KG1 (cell line): ENCODE measurements around the gene GRAP2.
"Not testable (repeated sequence)": the region's sequence is repeated elsewhere in the genome, so short reads cannot be mapped to it uniquely, and the experiment has no call there.

Experiments
- DNase-seq: peaks from one replicate; lab custom pipeline; 2025; lab: John Stamatoyannopoulos, UW

Gene GRAP2

GRCh38 chr22:39967103-39967829 is 66.4 kb downstream of the GRAP2 start:
- DNase-seq: no peak

GRCh38 chr22:39967996-39968972 is 67.4 kb downstream of the GRAP2 start:
- no peak for DNase-seq

GRCh38 chr22:39970742-39971141 is 69.9 kb downstream of the GRAP2 start:
- no peak for DNase-seq

GRCh38 chr22:39972641-39973040 is 71.8 kb downstream of the GRAP2 start:
- no peak for DNase-seq

GRCh38 chr22:39973656-39974055 is 72.8 kb downstream of the GRAP2 start:
- no peak for DNase-seq

- no peak for DNase-seq
Observed at GRCh38 chr22:39974065-39974464, 73.2 kb downstream of the GRAP2 start.

- DNase-seq: no peak
Observed at GRCh38 chr22:39979048-39979447, 78.2 kb downstream of the GRAP2 start.

- DNase-seq: no peak
Observed at GRCh38 chr22:39979458-39979857, 78.6 kb downstream of the GRAP2 start.

- DNase-seq: no peak
Observed at GRCh38 chr22:39980596-39980995, 79.7 kb downstream of the GRAP2 start.

GRCh38 chr22:39983346-39983745 is 82.5 kb downstream of the GRAP2 start:
- DNase-seq: no peak

GRCh38 chr22:39984006-39984405 is 83.1 kb downstream of the GRAP2 start:
- no peak for DNase-seq

GRCh38 chr22:39984746-39985145 is 83.9 kb downstream of the GRAP2 start:
- no peak for DNase-seq

- no peak for DNase-seq
Observed at GRCh38 chr22:39985383-39986035, 84.6 kb downstream of the GRAP2 start.

- no peak for DNase-seq
Observed at GRCh38 chr22:39988386-39989114, 87.7 kb downstream of the GRAP2 start.

- DNase-seq: no peak
Observed at GRCh38 chr22:39989633-39990032, 88.7 kb downstream of the GRAP2 start.

GRCh38 chr22:39990686-39991085 is 89.8 kb downstream of the GRAP2 start:
- no peak for DNase-seq

- no peak for DNase-seq
Observed at GRCh38 chr22:39991159-39991860, 90.4 kb downstream of the GRAP2 start.

- DNase-seq: no peak
Observed at GRCh38 chr22:39992088-39992826, 91.4 kb downstream of the GRAP2 start.

- not testable (repeated sequence) for DNase-seq
Observed at GRCh38 chr22:39992894-39993293, 92.0 kb downstream of the GRAP2 start.

GRCh38 chr22:39994041-39994565 is 93.2 kb downstream of the GRAP2 start:
- no peak for DNase-seq
